ENCODE results near the gene HOATZ. TPM values are rescaled to one million over a fixed set of nuclear protein-coding genes. Genes with fewer than 3 reads are reported as not detected.

Gene HOATZ
- total and polyA plus RNA-seq, 2 donors (not counting 3 experiments of a cell fraction or from before 2014, with no cell fraction given) = not detected

DNA sequence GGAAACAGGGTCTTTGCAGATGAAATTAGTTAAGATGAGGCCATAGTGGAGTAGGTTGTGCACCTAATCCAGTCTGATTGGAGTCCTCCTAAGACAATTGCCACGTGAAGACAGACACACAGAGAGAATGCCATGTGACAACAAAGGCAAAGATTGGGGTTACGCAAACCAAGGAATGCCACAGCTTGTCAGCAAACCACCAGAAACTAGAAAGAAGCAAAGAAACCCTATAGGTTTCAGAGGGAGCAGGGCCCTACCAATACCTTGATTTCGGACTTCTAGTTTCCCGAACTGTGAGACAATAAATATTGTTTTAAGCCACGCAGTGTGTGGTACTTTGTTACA lies 17.8 kb downstream of the HOATZ start:
- H3K27ac ChIP-seq (ENCODE audit: insufficient read depth, low read depth, low read length) = no peak overlapping the region

GRCh38 chr11:111535281-111535680 lies 20.7 kb downstream of the HOATZ start:
- ChIA-PET POLR2A (no interaction called here), CTCF (interaction anchor here (0.6 to 1.6 kb wide), 2 partner anchors 16 to 493 kb away, joined by 3 to 4 read pairs; no protein-coding TSS in a partner anchor)
- Histone ChIP-seq H3K4me1 (ENCODE audit: control insufficient read depth, extremely low read depth, insufficient read depth, low read length) (peaks cover 4% of the 10 kb centered on the region), H2AFZ (ENCODE audit: low read depth, low read length) (no peak overlapping the region), H3K4me2 (ENCODE audit: insufficient read depth, low read length) (no peak overlapping the region), H3K36me3 (ENCODE audit: control insufficient read depth in 2 of 2, extremely low read depth in 1 of 2, insufficient read depth in 2 of 2, low read length in 2 of 2) (no peaks in the 10 kb centered on the region), H3K9me1 (replicated peaks; ENCODE audit: control insufficient read depth, extremely low read depth, insufficient read depth, low read length) (no peaks in the 10 kb centered on the region), H3K27ac (ENCODE audit: insufficient read depth, low read depth, low read length) (no peak overlapping the region), H3K79me2 (ENCODE audit: control insufficient read depth, insufficient read depth, low read length) (no peaks in the 10 kb centered on the region), H3K9ac (replicated peaks; ENCODE audit: extremely low read depth, insufficient read depth, low read length) (no peak overlapping the region), H4K20me1 (replicated peaks; ENCODE audit: control insufficient read depth, extremely low read depth, insufficient read depth, low read length) (no peaks in the 10 kb centered on the region), H3K4me3 (replicated peaks in 1 of 3; ENCODE audit: insufficient read depth in 1 of 3, low read depth in 1 of 3, low read length in 3 of 3) (no peak overlapping the region), H3K27me3 (ENCODE audit: control insufficient read depth in 2 of 2, insufficient read depth in 2 of 2, low read length in 2 of 2) (peaks cover 30 to 59% of the 10 kb centered on the region in 2 experiments), H3K9me3 (replicated peaks; ENCODE audit: control insufficient read depth, insufficient read depth, low read length) (no peaks in the 10 kb centered on the region)
- BruUV-seq (replicated peaks) = no TSS peak
- intact Hi-C loops (cut with micrococcal nuclease) = no loop called here
- DNase-seq (ENCODE audit: low read depth, low spot score) (no peak), FAIRE-seq (no peak)
- dilution Hi-C loops (cut with MboI; ENCODE audit: extremely low pct_ligation_motif_present, low sequenced_read_pairs) = no loop called here
- TF ChIP-seq JUN (IDR thresholded peaks at IDR 0.05; ENCODE audit: borderline replicate concordance, insufficient read depth, insufficient read length, low read depth) (no peak), EZH2 (IDR thresholded peaks at IDR 0.05; ENCODE audit: borderline replicate concordance, low read depth, low read length, severe bottlenecking) (no peak), MAX (IDR thresholded peaks at IDR 0.05; ENCODE audit: insufficient read depth, insufficient read length) (no peak), MYC (IDR thresholded peaks at IDR 0.05; ENCODE audit: low read depth, low read length) (no peak), POLR2A (IDR thresholded peaks at IDR 0.05; ENCODE audit: low read depth, low read length) (no peak)

More for the DNA sequence above, 17.8 kb downstream of the HOATZ start:
- Histone ChIP-seq H3K27me3 (ENCODE audit: control insufficient read depth in 2 of 2, insufficient read depth in 2 of 2, low read length in 2 of 2) (peaks cover 6 to 32% of the 10 kb centered on the region in 2 experiments), H4K20me1 (replicated peaks; ENCODE audit: control insufficient read depth, extremely low read depth, insufficient read depth, low read length) (no peaks in the 10 kb centered on the region), H3K4me1 (ENCODE audit: control insufficient read depth, extremely low read depth, insufficient read depth, low read length) (no peaks in the 10 kb centered on the region), H3K9me1 (replicated peaks; ENCODE audit: control insufficient read depth, extremely low read depth, insufficient read depth, low read length) (no peaks in the 10 kb centered on the region), H3K79me2 (ENCODE audit: control insufficient read depth, insufficient read depth, low read length) (no peaks in the 10 kb centered on the region), H3K4me2 (ENCODE audit: insufficient read depth, low read length) (no peak overlapping the region), H3K36me3 (ENCODE audit: control insufficient read depth in 2 of 2, extremely low read depth in 1 of 2, insufficient read depth in 2 of 2, low read length in 2 of 2) (no peaks in the 10 kb centered on the region), H3K4me3 (replicated peaks in 1 of 3; ENCODE audit: insufficient read depth in 1 of 3, low read depth in 1 of 3, low read length in 3 of 3) (no peak overlapping the region), H2AFZ (ENCODE audit: low read depth, low read length) (no peak overlapping the region), H3K9ac (replicated peaks; ENCODE audit: extremely low read depth, insufficient read depth, low read length) (no peak overlapping the region), H3K9me3 (replicated peaks; ENCODE audit: control insufficient read depth, insufficient read depth, low read length) (no peaks in the 10 kb centered on the region)
- DNase-seq (ENCODE audit: low read depth, low spot score) = no peak
- no TSS peak for BruUV-seq (replicated peaks)
- ChIA-PET CTCF (no interaction called here), POLR2A (no interaction called here)
- intact Hi-C loops (cut with micrococcal nuclease) (no loop called here), dilution Hi-C loops (cut with MboI; ENCODE audit: extremely low pct_ligation_motif_present, low sequenced_read_pairs) (no loop called here)
- no peak for FAIRE-seq
- TF ChIP-seq POLR2A (IDR thresholded peaks at IDR 0.05; ENCODE audit: low read depth, low read length) (no peak), MAX (IDR thresholded peaks at IDR 0.05; ENCODE audit: insufficient read depth, insufficient read length) (no peak), MYC (IDR thresholded peaks at IDR 0.05; ENCODE audit: low read depth, low read length) (no peak), GATA2 (IDR thresholded peaks at IDR 0.05; ENCODE audit: insufficient read depth, insufficient read length, low read depth, low read length) (no peak), FOS (IDR thresholded peaks at IDR 0.05; ENCODE audit: borderline replicate concordance, insufficient read depth, low read length) (no peak), EZH2 (IDR thresholded peaks at IDR 0.05; ENCODE audit: borderline replicate concordance, low read depth, low read length, severe bottlenecking) (no peak), JUN (IDR thresholded peaks at IDR 0.05; ENCODE audit: borderline replicate concordance, insufficient read depth, insufficient read length, low read depth) (no peak)
